Lung (tissue), 12 donors: Measurements from ENCODE around the gene PDE12. TPM values are rescaled to one million over a fixed set of nuclear protein-coding genes. Genes with fewer than 3 reads are reported as not detected.
A peak's percentile ranks its signal among the peaks of the same experiment; 100 is the strongest.

Source experiments
- ATAC-seq: fragments of 200-7000 bp; cut with Tn5 transposase; one replicate; pipeline ENCODE4 v1.9.1; 2020; ENCODE audit warnings: moderate number of reproducible peaks; ENCODE audit not compliant: insufficient read depth, low FRiP score
- DNase-seq, 3 donors: peaks; one replicate each; pipeline ENCODE4 v3.0.0-alpha.2; 2013 to 2017
- H3K27ac ChIP-seq, 2 donors: one replicate each; pipeline ENCODE4 v1.5.1; 2013; ENCODE audit warnings: mild to moderate bottlenecking in 2 of 2, moderate library complexity in 2 of 2, control low read depth in 1 of 2, inconsistent platforms in 1 of 2, low read depth in 1 of 2, low read length in 1 of 2
- H3K27me3 ChIP-seq, 3 donors: one replicate each; pipeline ENCODE4 v1.5.1; 2013; ENCODE audit warnings: low read length in 2 of 3; ENCODE audit not compliant: control insufficient read depth in 3 of 3, insufficient read depth in 3 of 3
- H3K36me3 ChIP-seq, 4 donors: one replicate each; pipeline ENCODE4 v1.5.1; 2013; ENCODE audit warnings: low read length in 4 of 4, mild to moderate bottlenecking in 1 of 4, moderate library complexity in 1 of 4; ENCODE audit not compliant: control insufficient read depth in 4 of 4, insufficient read depth in 4 of 4
- H3K4me1 ChIP-seq, 5 donors: one replicate each; pipeline ENCODE4 v1.5.1; 2013; ENCODE audit warnings: low read length in 5 of 5, mild to moderate bottlenecking in 2 of 5, moderate library complexity in 1 of 5; ENCODE audit not compliant: control insufficient read depth in 5 of 5, insufficient read depth in 5 of 5
- H3K4me3 ChIP-seq: one replicate; pipeline ENCODE4 v1.5.1; 2013; ENCODE audit warnings: mild to moderate bottlenecking, control low read depth, moderate library complexity
- H3K9ac ChIP-seq, 2 donors: one replicate each; pipeline ENCODE4 v1.5.1; 2013; ENCODE audit warnings: low read length in 2 of 2, control low read depth in 1 of 2; ENCODE audit not compliant: insufficient read depth in 1 of 2
- H3K9me3 ChIP-seq, 4 donors: one replicate each; pipeline ENCODE4 v1.5.1; 2013; ENCODE audit warnings: low read length in 3 of 4, mild to moderate bottlenecking in 1 of 4, moderate library complexity in 1 of 4; ENCODE audit not compliant: control insufficient read depth in 4 of 4, insufficient read depth in 3 of 4
- WGBS, 2 donors: extraction: QIAGEN DNeasy Blood & Tissue Kit; methylation state at CpG; one replicate each; pipeline ENCODE4 v1.1.7; 2013; 5-methylcytosine and 5-hydroxymethylcytosine counted together
- polyA plus RNA-seq, 2 donors: library from polyadenylated mRNA; stranded (reverse); fragments of 200-250 nt; gene quantifications; one replicate each; pipeline ENCODE4 v1.2.1, GENCODE V29; 2013
- total RNA-seq, 2 donors: library from RNA; depleted of rRNA in 1 of 2; stranded (reverse); fragments of >200 nt in 1 of 2; gene quantifications; one replicate each; pipeline ENCODE4 v1.2.1, GENCODE V29; 2014 to 2021
- TF ChIP-seq, protein P1 (sequence below): IDR thresholded peaks from 2 replicates; pipeline ENCODE4 v1.5.1; 2012; ENCODE audit warnings: mild to moderate bottlenecking; ENCODE audit errors: control extremely low read depth, extremely low read depth
- donor health status: control.
- donor health status: control.
- donor health status: Bipolar disorder and iron deficiency.
- donor health status: healthy.
- donor health status: DM: yes; HTN: yes; CAD: no.

Gene PDE12
- total and polyA plus RNA-seq, 4 donors = 3.9 to 24.5 (median 9.9) TPM

GRCh38 chr3:57594144-57594543, 38.1 kb downstream of the PDE12 start:
- 74 to 78% methylated on average over 4 of the region's 4 CpGs for WGBS, 2 donors
- H3K27ac ChIP-seq = no peak overlapping the region
- H3K9ac ChIP-seq = no peak overlapping the region
- no peak for DNase-seq
- ATAC-seq = no peak
- H3K4me1 ChIP-seq = peaks cover 6 to 22% (median 10%) of the 10 kb centered on the region in 5 donors
- TF ChIP-seq, protein P1, sequence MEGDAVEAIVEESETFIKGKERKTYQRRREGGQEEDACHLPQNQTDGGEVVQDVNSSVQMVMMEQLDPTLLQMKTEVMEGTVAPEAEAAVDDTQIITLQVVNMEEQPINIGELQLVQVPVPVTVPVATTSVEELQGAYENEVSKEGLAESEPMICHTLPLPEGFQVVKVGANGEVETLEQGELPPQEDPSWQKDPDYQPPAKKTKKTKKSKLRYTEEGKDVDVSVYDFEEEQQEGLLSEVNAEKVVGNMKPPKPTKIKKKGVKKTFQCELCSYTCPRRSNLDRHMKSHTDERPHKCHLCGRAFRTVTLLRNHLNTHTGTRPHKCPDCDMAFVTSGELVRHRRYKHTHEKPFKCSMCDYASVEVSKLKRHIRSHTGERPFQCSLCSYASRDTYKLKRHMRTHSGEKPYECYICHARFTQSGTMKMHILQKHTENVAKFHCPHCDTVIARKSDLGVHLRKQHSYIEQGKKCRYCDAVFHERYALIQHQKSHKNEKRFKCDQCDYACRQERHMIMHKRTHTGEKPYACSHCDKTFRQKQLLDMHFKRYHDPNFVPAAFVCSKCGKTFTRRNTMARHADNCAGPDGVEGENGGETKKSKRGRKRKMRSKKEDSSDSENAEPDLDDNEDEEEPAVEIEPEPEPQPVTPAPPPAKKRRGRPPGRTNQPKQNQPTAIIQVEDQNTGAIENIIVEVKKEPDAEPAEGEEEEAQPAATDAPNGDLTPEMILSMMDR = no peak
- peaks cover 0 to 6% (median 4%) of the 10 kb centered on the region in 4 donors for H3K36me3 ChIP-seq
- no peaks in the 10 kb centered on the region for H3K27me3 ChIP-seq
- H3K9me3 ChIP-seq = no peaks in the 10 kb centered on the region
- H3K4me3 ChIP-seq = no peak overlapping the region

DNA sequence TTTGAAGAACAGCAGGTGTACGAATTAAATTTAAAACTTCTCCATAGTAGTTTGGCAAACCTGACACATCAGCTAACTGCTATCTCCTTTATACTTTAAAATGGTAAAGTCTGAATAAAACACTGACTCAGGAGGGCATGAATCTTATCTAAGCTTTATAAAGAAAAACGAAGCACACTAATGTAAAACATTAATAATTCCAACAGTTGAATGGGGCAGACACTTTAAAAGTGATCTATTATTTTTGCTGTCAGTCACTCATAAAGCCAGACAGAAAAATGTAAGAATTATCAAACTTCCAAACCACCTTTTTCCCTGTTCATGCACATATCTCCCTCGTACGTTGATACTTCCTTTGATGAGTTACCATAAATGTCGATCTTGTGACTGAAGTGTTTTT, 38.5 kb downstream of the PDE12 start:
- Histone ChIP-seq H3K36me3 (peaks cover 0 to 6% (median 4%) of the 10 kb centered on the region in 4 donors), H3K27me3 (no peaks in the 10 kb centered on the region), H3K4me3 (no peak overlapping the region), H3K27ac (no peak overlapping the region), H3K9me3 (no peaks in the 10 kb centered on the region), H3K4me1 (peaks cover 6 to 22% (median 11%) of the 10 kb centered on the region in 5 donors), H3K9ac (peak overlapping the region in 1 of 2 donors; percentile 34)
- TF ChIP-seq, protein P1 = no peak
- DNase-seq = no peak
- no peak for ATAC-seq
- 36 to 56% methylated on average over 5 of the region's 5 CpGs for WGBS, 2 donors

DNA sequence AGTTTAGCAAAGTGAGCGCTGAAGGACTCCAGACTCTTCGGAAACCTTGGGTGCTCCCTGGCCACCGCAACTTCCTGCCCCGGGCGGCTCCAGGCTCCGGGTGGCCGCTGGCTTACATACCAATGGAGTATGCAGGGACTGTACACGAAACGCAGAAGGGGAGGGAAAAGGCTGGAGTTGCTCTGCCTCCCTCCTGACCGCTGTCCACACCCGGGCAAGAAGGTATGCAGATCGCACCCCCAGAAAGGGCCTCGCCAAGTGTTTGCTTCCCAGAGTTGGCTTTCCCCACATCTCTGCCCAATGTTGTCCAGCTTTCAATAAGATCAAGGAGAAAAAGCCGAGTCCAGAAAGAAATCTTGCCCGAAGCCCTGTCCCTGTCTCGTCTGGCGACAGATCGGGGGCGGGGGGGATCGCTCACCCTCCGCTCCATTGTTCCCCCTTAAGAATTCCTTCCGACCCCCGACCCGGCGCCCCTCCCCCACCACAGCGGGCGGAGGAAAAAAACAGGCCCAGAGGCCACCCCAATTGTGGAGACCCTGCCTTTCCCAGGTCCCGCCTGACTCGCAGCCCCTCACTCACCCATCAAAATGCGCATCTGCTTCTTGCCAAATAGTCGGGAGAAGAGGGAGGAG, 40.5 kb downstream of the PDE12 start:
- DNase-seq (peak; percentile 78 to 84 (median 82)), ATAC-seq (peak; percentile 36)
- peaks cover 7 to 22% (median 11%) of the 10 kb centered on the region in 5 donors for H3K4me1 ChIP-seq
- peak overlapping the region; percentile 78 for H3K4me3 ChIP-seq
- WGBS, 2 donors = 0% methylated on average over 31 of the region's 31 CpGs
- H3K27ac ChIP-seq = peak overlapping the region; percentile 97 to 100
- H3K27me3 ChIP-seq = no peaks in the 10 kb centered on the region
- peaks cover 0 to 5% (median 4%) of the 10 kb centered on the region in 4 donors for H3K36me3 ChIP-seq
- TF ChIP-seq, protein P1 = no peak
- H3K9me3 ChIP-seq = no peaks in the 10 kb centered on the region
- peak overlapping the region; percentile 98 to 99 for H3K9ac ChIP-seq
